DMS 273 (cell line): Measurements from ENCODE around the gene ZSCAN4.

ENCODE experiments used
- DNase-seq: peaks from one replicate; lab custom pipeline; 2025; ENCODE audit not compliant: unreplicated experiment; lab: John Stamatoyannopoulos, UW

ZSCAN4 gene, protein sequence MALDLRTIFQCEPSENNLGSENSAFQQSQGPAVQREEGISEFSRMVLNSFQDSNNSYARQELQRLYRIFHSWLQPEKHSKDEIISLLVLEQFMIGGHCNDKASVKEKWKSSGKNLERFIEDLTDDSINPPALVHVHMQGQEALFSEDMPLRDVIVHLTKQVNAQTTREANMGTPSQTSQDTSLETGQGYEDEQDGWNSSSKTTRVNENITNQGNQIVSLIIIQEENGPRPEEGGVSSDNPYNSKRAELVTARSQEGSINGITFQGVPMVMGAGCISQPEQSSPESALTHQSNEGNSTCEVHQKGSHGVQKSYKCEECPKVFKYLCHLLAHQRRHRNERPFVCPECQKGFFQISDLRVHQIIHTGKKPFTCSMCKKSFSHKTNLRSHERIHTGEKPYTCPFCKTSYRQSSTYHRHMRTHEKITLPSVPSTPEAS

DNA sequence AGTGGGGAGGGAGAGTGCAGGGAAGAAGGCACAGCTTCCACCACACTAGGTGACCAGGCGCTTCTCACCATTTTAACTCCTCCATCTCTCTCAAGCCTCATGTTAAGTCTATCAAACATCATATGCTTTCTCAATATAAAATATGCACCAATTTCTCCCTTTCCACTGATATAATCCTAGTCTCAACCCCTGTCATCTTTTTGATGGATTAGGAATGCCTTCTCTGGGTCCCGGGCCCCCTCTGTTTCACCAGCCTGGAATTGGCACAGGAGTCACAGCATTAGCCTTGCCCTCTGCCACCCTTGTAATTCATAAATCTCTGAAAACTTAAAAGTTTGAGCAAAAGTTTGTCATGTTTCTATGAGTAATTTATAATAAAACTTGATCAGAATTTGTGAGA, at the start of gene ZSCAN4:
Gene ZSCAN4, plus strand, starts transcription at position 301 of the 400 bp plus-strand sequence. CDS start 7,211 bp downstream, outside the sequence.
- DNase-seq, result no peak

- DNase-seq, result peak; percentile 50
These were observed 47.9 kb upstream of the ZSCAN4 start for GRCh38 chr19:57620673-57621348.

DNA sequence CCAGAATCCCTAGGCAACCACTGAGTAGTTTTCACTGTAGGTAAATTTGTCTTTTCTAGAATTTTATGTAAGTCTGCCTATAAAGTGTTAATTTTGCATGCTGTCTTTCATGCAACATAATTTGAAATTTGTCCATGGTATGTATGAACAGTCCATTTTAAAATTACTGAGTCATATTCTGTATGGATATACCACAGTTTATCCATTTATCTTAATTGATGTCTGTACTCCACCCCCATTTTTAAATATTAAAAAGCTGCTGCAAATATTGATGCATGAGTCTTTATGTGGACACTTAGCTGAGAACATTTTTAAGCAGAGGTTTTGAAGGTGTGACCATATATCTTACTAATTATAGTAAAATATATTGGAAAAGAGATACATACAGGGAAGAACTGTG, 45.6 kb upstream of the ZSCAN4 start:
- DNase-seq, result no peak

GRCh38 chr19:57632987-57633831, 35.5 kb upstream of the ZSCAN4 start, which contains the start of gene ZNF211:
Gene ZNF211, plus strand, starts transcription at chr19:57633168. Its CDS starts 179 bp downstream, at chr19:57633347.
- peak; percentile 98 for DNase-seq

- no peak for DNase-seq
These were observed 35.0 kb upstream of the ZSCAN4 start for GRCh38 chr19:57633832-57634131.

DNA sequence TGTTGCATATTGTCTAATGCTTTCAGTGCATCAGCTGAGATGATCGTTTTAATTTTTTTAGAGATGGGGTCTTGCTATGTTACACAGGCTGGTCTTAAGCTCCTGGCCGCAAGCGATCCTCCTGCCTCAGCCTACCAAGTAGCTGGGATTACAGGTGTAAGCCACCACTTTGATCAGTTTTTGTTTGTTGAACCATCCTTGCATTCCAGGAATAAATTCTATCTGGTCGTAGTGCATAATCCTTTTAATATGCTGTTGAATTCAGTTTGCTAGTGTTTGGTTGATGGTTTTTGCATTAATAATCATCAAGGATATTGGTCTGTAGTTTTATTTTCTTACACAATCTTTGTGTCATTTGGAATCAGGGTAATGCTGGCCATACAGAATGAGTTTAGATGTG, 31.4 kb upstream of the ZSCAN4 start:
- no peak for DNase-seq

GRCh38 chr19:57641715-57642234, 27.0 kb upstream of the ZSCAN4 start:
- no peak for DNase-seq

GRCh38 chr19:57642396-57643046, 26.2 kb upstream of the ZSCAN4 start:
- DNase-seq, result peak; percentile 34

- DNase-seq, result no peak
These were observed 25.0 kb upstream of the ZSCAN4 start for GRCh38 chr19:57643734-57644133.

- peak; percentile 95 for DNase-seq
These were observed 20.3 kb upstream of the ZSCAN4 start for GRCh38 chr19:57648331-57649003.

DNA sequence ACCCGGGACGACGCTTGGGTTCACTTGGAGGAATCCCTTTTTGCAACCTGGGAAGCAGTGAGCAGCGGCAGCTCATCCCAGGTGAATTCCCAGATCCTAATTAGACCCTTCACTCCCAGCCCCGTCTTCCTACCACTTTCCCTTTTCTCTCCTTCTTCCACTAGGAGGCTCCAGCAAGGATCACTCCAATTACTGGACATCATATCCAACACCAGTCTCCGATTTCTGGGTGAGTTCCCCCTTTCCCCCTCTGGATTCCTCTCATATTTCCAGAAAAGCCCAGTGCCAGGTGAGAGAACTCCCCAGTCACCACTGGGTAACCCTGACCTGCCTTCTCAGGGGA, 17.1 kb upstream of the ZSCAN4 start:
- peak; percentile 27 for DNase-seq

DNA sequence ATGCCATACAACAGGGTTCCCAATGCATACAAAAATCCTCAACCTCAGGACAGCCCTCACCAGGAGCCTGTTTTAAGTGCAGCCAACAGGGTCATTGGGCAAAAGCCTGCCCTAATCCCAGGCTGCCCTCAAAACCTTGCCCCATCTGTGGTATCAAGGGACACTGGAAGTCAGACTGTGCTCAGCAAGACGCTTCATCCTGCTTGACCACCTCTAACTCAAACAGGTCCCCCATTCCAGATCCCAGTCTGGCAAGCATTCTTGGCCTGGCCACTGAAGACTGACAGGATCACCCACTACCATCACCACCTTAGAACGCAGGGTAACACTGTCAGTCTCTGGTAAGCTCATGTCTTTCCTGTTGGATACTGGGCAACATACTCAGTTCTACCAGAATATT, 15.0 kb upstream of the ZSCAN4 start:
- DNase-seq, result no peak

GRCh38 chr19:57655443-57655842, 13.3 kb upstream of the ZSCAN4 start:
- no peak for DNase-seq

DNA sequence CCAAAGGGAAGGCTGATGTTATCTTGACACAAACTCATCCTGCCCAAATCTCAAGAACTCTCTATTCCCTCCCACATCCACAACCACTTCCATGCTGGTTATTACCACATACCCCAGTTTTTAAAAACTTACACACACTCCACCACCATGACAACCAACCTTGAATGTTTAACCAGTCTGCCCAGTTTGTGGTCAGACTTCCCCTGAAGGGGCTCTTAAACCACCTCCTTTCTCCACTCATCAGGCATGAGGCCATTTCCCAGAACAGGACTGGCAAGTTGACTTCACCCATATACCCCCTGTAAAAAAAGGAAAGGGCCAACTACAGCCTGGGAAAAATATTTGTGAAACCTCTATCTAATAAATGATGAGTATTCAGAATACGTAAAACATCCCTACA, 12.4 kb upstream of the ZSCAN4 start:
- no peak for DNase-seq

GRCh38 chr19:57664269-57665127, 4.2 kb upstream of the ZSCAN4 start:
- peak; percentile 80 for DNase-seq

- no peak for DNase-seq
These were observed 3.4 kb upstream of the ZSCAN4 start for GRCh38 chr19:57665261-57665806.

GRCh38 chr19:57667228-57667627, 1.5 kb upstream of the ZSCAN4 start:
- DNase-seq, result no peak

DNA sequence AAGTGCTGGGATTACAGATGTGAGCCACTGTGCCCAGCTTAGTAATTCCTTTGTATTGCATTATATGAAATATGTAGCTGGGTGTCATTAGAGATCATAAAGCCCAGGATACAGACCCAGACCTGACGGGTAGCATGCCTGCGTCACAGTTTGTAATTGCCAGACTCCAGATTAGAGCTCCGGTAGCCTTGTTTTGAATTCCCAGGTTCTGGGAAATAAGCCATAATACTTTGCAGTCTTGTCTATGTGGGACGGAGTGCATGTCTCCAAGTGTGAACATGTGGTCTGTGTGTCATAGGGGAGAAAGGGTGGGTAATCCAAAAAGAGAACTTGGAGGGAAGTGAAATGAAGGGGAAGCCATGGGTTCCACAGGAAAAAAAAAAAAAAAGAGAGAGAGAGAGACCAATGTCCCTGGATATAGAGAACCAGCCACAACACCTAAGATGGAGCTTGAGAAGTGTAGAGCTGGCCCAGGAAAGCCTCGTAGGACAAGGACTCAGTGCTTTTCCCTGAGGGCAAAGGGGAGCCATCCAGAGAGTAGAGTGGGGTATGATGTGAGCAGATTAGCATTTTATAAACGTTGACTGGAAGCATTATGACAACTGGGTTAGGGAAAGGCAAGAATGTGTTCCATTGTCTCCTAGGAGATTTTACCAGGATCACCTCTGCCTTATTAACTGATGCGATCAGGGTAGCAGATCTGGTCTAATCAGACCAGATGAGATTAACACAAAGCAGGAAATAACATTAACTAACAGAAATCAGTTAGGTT, 2.6 kb downstream of the ZSCAN4 start:
- no peak for DNase-seq
